H1 (cell line): ENCODE measurements around the gene QSOX1. TPM values are rescaled to one million over a fixed set of nuclear protein-coding genes. Genes with fewer than 3 reads are reported as not detected.

Experiments
- CTCF ChIA-PET: fragments of 300-600 bp; sonication (Branson Sonifier 250); formaldehyde crosslinking; loops from one replicate; lab custom pipeline; 2021; ENCODE audit not compliant: partially characterized antibody; lab: Charles Lee
- POLR2A ChIA-PET: fragments of 300-600 bp; sonication (Branson Sonifier 250); formaldehyde crosslinking; loops from one replicate; lab custom pipeline; 2021; ENCODE audit warnings: inconsistent platforms; ENCODE audit not compliant: partially characterized antibody; lab: Charles Lee
- DNase-seq, 2 experiments: peaks; one replicate each; pipeline versions ENCODE4 v3.0.0 to v3.0.0-alpha.2; 2010 to 2022; ENCODE audit warnings: low spot score in 2 of 2, low read depth in 1 of 2, mixed read lengths in 1 of 2
- FAIRE-seq: peaks from 2 replicates; lab custom pipeline; 2011; peaks lifted over from hg19 to GRCh38; lab: Jason Lieb, UNC
- H2AFZ ChIP-seq: 2 replicates; pipeline ENCODE4 v1.8.1; 2012; ENCODE audit warnings: low read length, inconsistent platforms
- H2AK5ac ChIP-seq: 2 replicates; pipeline ENCODE4 v1.6.1; 2013; ENCODE audit warnings: low read depth, low read length
- H2BK120ac ChIP-seq: replicated peaks from 2 replicates; pipeline ENCODE3; 2013; ENCODE audit warnings: low read depth, low read length, inconsistent platforms
- H2BK12ac ChIP-seq: 2 replicates; pipeline ENCODE4 v1.6.1; 2013; ENCODE audit warnings: low read depth, low read length
- H2BK15ac ChIP-seq: 2 replicates; pipeline ENCODE4 v1.6.1; 2013; ENCODE audit warnings: low read length
- H2BK20ac ChIP-seq: 2 replicates; pipeline ENCODE4 v1.6.1; 2013; ENCODE audit warnings: low read length
- H2BK5ac ChIP-seq: 2 replicates; pipeline ENCODE4 v1.6.1; 2013; ENCODE audit warnings: low read depth, low read length
- H3K14ac ChIP-seq: 2 replicates; pipeline ENCODE4 v1.6.1; 2013; ENCODE audit warnings: inconsistent platforms; ENCODE audit not compliant: insufficient read length
- H3K18ac ChIP-seq: 2 replicates; pipeline ENCODE4 v1.6.1; 2013; ENCODE audit warnings: low read length; ENCODE audit errors: extremely low read depth
- H3K23ac ChIP-seq: 2 replicates; pipeline ENCODE4 v1.6.1; 2013; ENCODE audit warnings: inconsistent platforms; ENCODE audit not compliant: insufficient read length
- H3K23me2 ChIP-seq: 2 replicates; pipeline ENCODE4 v1.6.1; 2013; ENCODE audit warnings: low read depth, low read length
- H3K27ac ChIP-seq: 2 replicates; pipeline ENCODE4 v1.6.1; 2011; ENCODE audit warnings: low read depth, low read length, inconsistent platforms
- H3K27me3 ChIP-seq, 4 experiments: replicated peaks in 1 of 4; 1 replicate in 1 of 4; 2 replicates in 3 of 4; pipeline versions ENCODE4 v1.6.1 to v1.8.1; 2011 to 2013; ENCODE audit warnings: low read length in 3 of 4, mild to moderate bottlenecking in 3 of 4, inconsistent platforms in 2 of 4, mixed read lengths in 2 of 4, moderate library complexity in 1 of 4; ENCODE audit not compliant: control insufficient read depth in 3 of 4, insufficient read depth in 3 of 4; ENCODE audit errors: extremely low read depth in 1 of 4
- H3K36me3 ChIP-seq, 4 experiments: 2 replicates each; pipeline versions ENCODE4 v1.6.1 to v1.8.1; 2011 to 2013; ENCODE audit warnings: mild to moderate bottlenecking in 4 of 4, low read length in 3 of 4, moderate library complexity in 2 of 4, control low read depth in 1 of 4, inconsistent platforms in 1 of 4; ENCODE audit not compliant: insufficient read depth in 4 of 4, control insufficient read depth in 2 of 4
- H3K4ac ChIP-seq: replicated peaks from 2 replicates; pipeline ENCODE3; 2013; ENCODE audit warnings: low read length, low read depth, mixed read lengths, inconsistent platforms; ENCODE audit not compliant: insufficient read length
- H3K4me1 ChIP-seq, 4 experiments: replicated peaks in 1 of 4; 1 replicate in 1 of 4; 2 replicates in 3 of 4; pipeline versions ENCODE4 v1.6.1 to v1.8.1; 2011 to 2013; ENCODE audit warnings: low read length in 3 of 4, inconsistent platforms in 2 of 4, mixed read lengths in 1 of 4; ENCODE audit not compliant: insufficient read depth in 4 of 4, control insufficient read depth in 3 of 4
- H3K4me2 ChIP-seq, 2 experiments: 2 replicates each; pipeline versions ENCODE4 v1.6.1 to v1.8.1; 2011 to 2013; ENCODE audit warnings: low read depth in 2 of 2, low read length in 2 of 2, control low read depth in 1 of 2, inconsistent platforms in 1 of 2, mild to moderate bottlenecking in 1 of 2; ENCODE audit not compliant: insufficient read depth in 1 of 2
- H3K4me3 ChIP-seq, 4 experiments: fragments of 200-600, 300-600 bp in 1 of 4; sonication (generic), shearing (Covaris generic), sonication (Bioruptor Twin) in 1 of 4; 2 replicates each; pipeline versions ENCODE4 v1.5.1 to v1.8.1; 2011 to 2016; ENCODE audit warnings: low read length in 4 of 4, low read depth in 3 of 4, control low read depth in 2 of 4, inconsistent platforms in 2 of 4, mild to moderate bottlenecking in 2 of 4, mixed read lengths in 1 of 4, moderate library complexity in 1 of 4; ENCODE audit not compliant: insufficient read depth in 2 of 4; ENCODE audit errors: extremely low read depth in 1 of 4
- H3K56ac ChIP-seq: replicated peaks from 2 replicates; pipeline ENCODE3; 2013; ENCODE audit warnings: low read depth, mild to moderate bottlenecking, mixed read lengths, low read length, inconsistent platforms; ENCODE audit not compliant: insufficient read length
- H3K79me1 ChIP-seq: 2 replicates; pipeline ENCODE4 v1.6.1; 2013; ENCODE audit warnings: low read depth, low read length, control low read depth
- H3K79me2 ChIP-seq, 2 experiments: 2 replicates each; pipeline versions ENCODE4 v1.6.1 to v1.8.1; 2012 to 2013; ENCODE audit warnings: low read length in 2 of 2, mild to moderate bottlenecking in 2 of 2, inconsistent platforms in 1 of 2; ENCODE audit not compliant: insufficient read depth in 2 of 2, control insufficient read depth in 1 of 2
- H3K9ac ChIP-seq, 4 experiments: replicated peaks in 1 of 4; 1 replicate in 1 of 4; 2 replicates in 3 of 4; pipeline versions ENCODE4 v1.6.1 to v1.8.1; 2011 to 2013; ENCODE audit warnings: low read depth in 3 of 4, low read length in 3 of 4, control low read depth in 2 of 4, mild to moderate bottlenecking in 2 of 4, moderate library complexity in 2 of 4, inconsistent platforms in 1 of 4; ENCODE audit errors: extremely low read depth in 1 of 4
- H3K9me3 ChIP-seq, 2 experiments: 2 replicates each; pipeline versions ENCODE4 v1.6.1 to v1.8.1; 2012 to 2013; ENCODE audit warnings: mild to moderate bottlenecking in 2 of 2, moderate library complexity in 2 of 2, control low read depth in 1 of 2, inconsistent platforms in 1 of 2, low read depth in 1 of 2, low read length in 1 of 2, mixed read lengths in 1 of 2; ENCODE audit not compliant: insufficient read depth in 2 of 2
- H4K20me1 ChIP-seq, 2 experiments: replicated peaks in 1 of 2; 2 replicates each; pipeline versions ENCODE3 to v1.8.1; 2011 to 2013; ENCODE audit warnings: inconsistent platforms in 2 of 2, low read length in 2 of 2, mild to moderate bottlenecking in 1 of 2; ENCODE audit not compliant: insufficient read depth in 2 of 2, control insufficient read depth in 1 of 2
- H4K5ac ChIP-seq: 2 replicates; pipeline ENCODE4 v1.6.1; 2013; ENCODE audit warnings: low read length, low read depth, mixed read lengths, inconsistent platforms; ENCODE audit not compliant: insufficient read length
- H4K8ac ChIP-seq: 2 replicates; pipeline ENCODE4 v1.8.0; 2013; ENCODE audit warnings: mild to moderate bottlenecking, moderate library complexity, low read length, inconsistent platforms; ENCODE audit not compliant: insufficient read depth; ENCODE audit errors: extremely low read depth
- H4K91ac ChIP-seq: replicated peaks from 2 replicates; pipeline ENCODE3; 2013; ENCODE audit warnings: low read length, mixed read lengths, inconsistent platforms; ENCODE audit not compliant: insufficient read length
- ASH2L ChIP-seq: fragments of 200-600, 300-600 bp; sonication (generic); IDR thresholded peaks from one replicate; pipeline ENCODE4 v1.7.1; 2017; ENCODE audit warnings: low read length
- CHD1 ChIP-seq: IDR thresholded peaks from 2 replicates; pipeline ENCODE4 v1.6.1; 2012; ENCODE audit warnings: low read depth, low read length, improper control_type of control experiment
- CREB1 ChIP-seq: IDR thresholded peaks from 2 replicates; pipeline ENCODE4 v1.6.1; 2012; ENCODE audit warnings: inconsistent platforms
- GABPA ChIP-seq: IDR thresholded peaks from 2 replicates; pipeline ENCODE4 v1.6.1; 2011; ENCODE audit warnings: mild to moderate bottlenecking, low read length, moderate library complexity, borderline replicate concordance; ENCODE audit not compliant: insufficient read depth
- MAFK ChIP-seq: IDR thresholded peaks from 2 replicates; pipeline ENCODE4 v1.6.1; 2012; ENCODE audit warnings: low read depth, mild to moderate bottlenecking, improper control_type of control experiment, low read length
- PHF8 ChIP-seq: fragments of 200-600 bp; sonication (generic); conservative IDR thresholded peaks from 2 replicates; pipeline ENCODE4 v1.7.1; 2012; ENCODE audit warnings: low read depth, mild to moderate bottlenecking, inconsistent platforms, low read length, moderate library complexity
- POLR2A ChIP-seq, 2 experiments: IDR thresholded peaks; 1 replicate in 1 of 2; 2 replicates in 1 of 2; pipeline ENCODE4 v1.6.1; 2011; ENCODE audit warnings: low read depth in 2 of 2, low read length in 2 of 2, mild to moderate bottlenecking in 2 of 2; ENCODE audit errors: control extremely low read depth in 1 of 2
- RXRA ChIP-seq: IDR thresholded peaks from 2 replicates; pipeline ENCODE4 v1.6.1; 2011; ENCODE audit warnings: low read depth, mild to moderate bottlenecking, low read length, moderate library complexity; ENCODE audit not compliant: insufficient read depth
- SAP30 ChIP-seq: fragments of 300-600 bp; sonication (generic); IDR thresholded peaks from 2 replicates; pipeline ENCODE4 v1.7.1; 2012; ENCODE audit warnings: low read length, moderate library complexity, mild to moderate bottlenecking, inconsistent platforms; ENCODE audit not compliant: insufficient read depth, insufficient replicate concordance
- SIN3A ChIP-seq, 2 experiments: IDR thresholded peaks in 1 of 2; conservative IDR thresholded peaks in 1 of 2; 2 replicates each; pipeline ENCODE4 v1.6.1; 2011 to 2012; ENCODE audit warnings: low read length in 2 of 2, improper control_type of control experiment in 1 of 2, low read depth in 1 of 2, mild to moderate bottlenecking in 1 of 2
- SIX5 ChIP-seq: IDR thresholded peaks from 2 replicates; pipeline ENCODE4 v1.6.1; 2011; ENCODE audit warnings: mild to moderate bottlenecking, low read depth, low read length
- TBP ChIP-seq: IDR thresholded peaks from 2 replicates; pipeline ENCODE4 v1.6.1; 2011; ENCODE audit warnings: low read depth, low read length, improper control_type of control experiment
- ZNF274 ChIP-seq: IDR thresholded peaks from 2 replicates; pipeline ENCODE4 v1.7.0; 2012; ENCODE audit warnings: low read length, borderline replicate concordance; ENCODE audit errors: extremely low read depth
- WGBS, 2 experiments: shearing (Covaris generic) in 1 of 2; methylation state at CpG; one replicate each; pipeline versions ENCODE4 v1.1.6 to v1.1.7; 2013 to 2015; ENCODE audit warnings: low lambda C conversion rate in 2 of 2, mixed read lengths in 2 of 2, inconsistent platforms in 1 of 2, low coverage in 1 of 2, missing lambda C conversion rate in 1 of 2; ENCODE audit not compliant: insufficient replicate concordance in 2 of 2, insufficient coverage in 1 of 2, insufficient read length in 1 of 2; ENCODE audit errors: extremely low coverage in 1 of 2, missing lambda C conversion rate in 1 of 2; 5-methylcytosine and 5-hydroxymethylcytosine counted together
- polyA plus RNA-seq, 7 experiments: library from polyadenylated mRNA; depleted of rRNA in 3 of 7; stranded (reverse) in 5 of 7; unstranded in 2 of 7; fragments of >200 nt in 5 of 7; fragments of 200-250 nt in 2 of 7; gene quantifications; 1 replicate in 5 of 7; 2 replicates in 1 of 7; 4 replicates in 1 of 7; pipeline versions ENCODE4 v1.2.1 to v1.2.3, GENCODE V29; 2011 to 2013; ENCODE audit warnings: missing spikeins in 2 of 7, mixed read lengths in 2 of 7
- total RNA-seq: library from RNA; stranded (reverse); fragmentation: NEBNext Ultra II Directional; extraction: Animal tissue kit (Norgen Biotek cat#: 25700); gene quantifications from 2 replicates; pipeline ENCODE4 v1.2.1, GENCODE V29; 2021
- TF ChIP-seq, protein P1 (sequence below): IDR thresholded peaks from 2 replicates; pipeline ENCODE4 v1.6.1; 2011; ENCODE audit warnings: low read depth, mild to moderate bottlenecking, low read length; ENCODE audit not compliant: insufficient read depth

QSOX1 gene
- total and polyA plus RNA-seq, 2 of the 8 experiments (the other 6 are each of a cell fraction or from before 2014, with no cell fraction given), result 97.7 to 123 TPM

GRCh38 chr1:180247061-180247460, 92.4 kb downstream of the QSOX1 start:
- FAIRE-seq (no peak), DNase-seq (no peak)
- Histone ChIP-seq H3K56ac (no peak overlapping the region), H2BK5ac (no peak overlapping the region), H4K20me1 (peaks cover 0 to 2% of the 10 kb centered on the region in 2 experiments), H2AK5ac (no peak overlapping the region; the same call in 1 of the 2 replicates), H4K5ac (no peak overlapping the region), H4K91ac (no peak overlapping the region), H3K36me3 (no peaks in the 10 kb centered on the region), H3K18ac (peak overlapping the region; percentile 36; the same call in 1 of the 2 replicates), H2BK15ac (no peak overlapping the region), H3K9me3 (no peaks in the 10 kb centered on the region), H2AFZ (no peak overlapping the region), H3K9ac (no peak overlapping the region), H2BK120ac (no peak overlapping the region), H3K4me2 (no peak overlapping the region), H2BK12ac (no peak overlapping the region; the same call in 1 of the 2 replicates), H3K27ac (no peak overlapping the region), H3K4me3 (no peak overlapping the region), H3K4me1 (peaks cover 10 to 29% (median 22%) of the 10 kb centered on the region in 4 experiments), H3K4ac (no peak overlapping the region), H3K27me3 (no peaks in the 10 kb centered on the region; a peak in 1 of 7 replicates), H3K14ac (no peak overlapping the region), H3K79me1 (no peaks in the 10 kb centered on the region), H3K23ac (no peak overlapping the region), H3K23me2 (peaks cover 2% of the 10 kb centered on the region; the same call in 1 of the 2 replicates), H2BK20ac (no peak overlapping the region), H3K79me2 (no peaks in the 10 kb centered on the region; a peak in 1 of 4 replicates), H4K8ac (no peak overlapping the region)
- CTCF ChIA-PET, result interaction anchor here (1.0 to 17.1 kb wide), 14 partner anchors 12 to 172 kb away, joined by 3 to 244 read pairs (median 8); no protein-coding TSS in a partner anchor
- 88% methylated on average over 3 of the region's 3 CpGs; no CpG with 5 or more reads in 1 of the 2 experiments for WGBS, 2 experiments
- POLR2A ChIA-PET, result interaction anchor here (0.8 to 3.4 kb wide), 3 partner anchors 12 to 169 kb away, joined by 3 to 12 read pairs (median 6); no protein-coding TSS in a partner anchor
- no peak for TF ChIP-seq TBP
- TF ChIP-seq ASH2L, result no peak
- TF ChIP-seq PHF8, result no peak
- TF ChIP-seq GABPA, result no peak
- TF ChIP-seq SAP30, result no peak
- TF ChIP-seq, protein P1, sequence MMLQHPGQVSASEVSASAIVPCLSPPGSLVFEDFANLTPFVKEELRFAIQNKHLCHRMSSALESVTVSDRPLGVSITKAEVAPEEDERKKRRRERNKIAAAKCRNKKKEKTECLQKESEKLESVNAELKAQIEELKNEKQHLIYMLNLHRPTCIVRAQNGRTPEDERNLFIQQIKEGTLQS, result no peak
- TF ChIP-seq POLR2A (IDR thresholded peaks at IDR 0.05; ENCODE audit: control extremely low read depth in 1 of 2, low read depth in 2 of 2, low read length in 2 of 2), result no peak
- TF ChIP-seq CHD1, result no peak
- no peak for TF ChIP-seq MAFK
- TF ChIP-seq SIN3A (conservative IDR thresholded peaks at IDR 0.05 in 1 of 2, IDR thresholded peaks at IDR 0.05 in 1 of 2; ENCODE audit: low read depth in 1 of 2, low read length in 2 of 2), result no peak
- TF ChIP-seq RXRA, result no peak
- no peak for TF ChIP-seq CREB1
- no peak for TF ChIP-seq ZNF274
- TF ChIP-seq SIX5, result no peak
